ENCODE measurements around the gene SEPHS1.

- no peak for TF ChIP-seq CTCF (IDR thresholded peaks at IDR 0.05)
- no peak for TF ChIP-seq POLR2A (IDR thresholded peaks at IDR 0.05)
These were observed 38.3 kb downstream of the SEPHS1 start for GRCh38 chr10:13309792-13310191.
